H9 (cell line): ENCODE measurements around the gene KIF2C. TPM values are rescaled to one million over a fixed set of nuclear protein-coding genes. Genes with fewer than 3 reads are reported as not detected.

Source experiments
- DNase-seq: peaks from one replicate; pipeline ENCODE4 v3.0.0-alpha.2; 2017
- H2AFZ ChIP-seq: one replicate; pipeline ENCODE4 v1.6.1; 2013; ENCODE audit warnings: mild to moderate bottlenecking, low read length, control low read depth, moderate library complexity
- H2AK5ac ChIP-seq: 2 replicates; pipeline ENCODE4 v1.6.1; 2013; ENCODE audit warnings: low read length, control low read depth, mixed read lengths; ENCODE audit not compliant: insufficient read length
- H2BK120ac ChIP-seq: one replicate; pipeline ENCODE4 v1.6.1; 2013; ENCODE audit warnings: low read depth, mild to moderate bottlenecking, low read length, control low read depth, inconsistent platforms; ENCODE audit not compliant: poor library complexity, severe bottlenecking
- H2BK12ac ChIP-seq: 2 replicates; pipeline ENCODE4 v1.6.1; 2013; ENCODE audit warnings: low read length, control low read depth, mixed read lengths, low read depth; ENCODE audit not compliant: insufficient read length
- H2BK15ac ChIP-seq: 2 replicates; pipeline ENCODE4 v1.6.1; 2013; ENCODE audit warnings: low read depth, low read length, control low read depth
- H2BK20ac ChIP-seq: one replicate; pipeline ENCODE4 v1.6.1; 2013; ENCODE audit warnings: low read depth, mild to moderate bottlenecking, low read length, control low read depth, inconsistent platforms; ENCODE audit not compliant: poor library complexity, severe bottlenecking
- H2BK5ac ChIP-seq: 2 replicates; pipeline ENCODE4 v1.6.1; 2013; ENCODE audit warnings: low read length, control low read depth, mixed read lengths; ENCODE audit not compliant: insufficient read length
- H3K14ac ChIP-seq: 2 replicates; pipeline ENCODE4 v1.6.1; 2013; ENCODE audit warnings: low read length, control low read depth; ENCODE audit not compliant: insufficient read depth
- H3K18ac ChIP-seq: 2 replicates; pipeline ENCODE4 v1.6.1; 2013; ENCODE audit warnings: low read depth, mild to moderate bottlenecking, mixed read lengths, low read length, control low read depth; ENCODE audit not compliant: insufficient read length
- H3K23ac ChIP-seq: 2 replicates; pipeline ENCODE4 v1.6.1; 2013; ENCODE audit warnings: low read length, control low read depth, mixed read lengths, low read depth; ENCODE audit not compliant: insufficient read length
- H3K23me2 ChIP-seq: 2 replicates; pipeline ENCODE4 v1.6.1; 2013; ENCODE audit warnings: low read depth, mild to moderate bottlenecking, mixed read lengths, low read length, control low read depth; ENCODE audit not compliant: insufficient read length, poor library complexity, severe bottlenecking
- H3K27ac ChIP-seq: 2 replicates; pipeline ENCODE4 v1.5.1; 2013; ENCODE audit warnings: low read length, control low read depth, mixed read lengths, low read depth; ENCODE audit not compliant: insufficient read length
- H3K27me3 ChIP-seq: 2 replicates; pipeline ENCODE4 v1.6.1; 2013; ENCODE audit warnings: low read length, control low read depth, inconsistent platforms; ENCODE audit not compliant: insufficient read depth
- H3K4ac ChIP-seq: 2 replicates; pipeline ENCODE4 v1.6.1; 2013; ENCODE audit warnings: low read depth, mild to moderate bottlenecking, control low read depth, inconsistent platforms, low read length, moderate library complexity
- H3K4me1 ChIP-seq: 2 replicates; pipeline ENCODE4 v1.6.1; 2013; ENCODE audit warnings: low read length, control low read depth, inconsistent platforms; ENCODE audit not compliant: insufficient read depth
- H3K4me2 ChIP-seq: 2 replicates; pipeline ENCODE4 v1.6.1; 2013; ENCODE audit warnings: low read length, control low read depth, mixed read lengths; ENCODE audit not compliant: insufficient read length, insufficient read depth
- H3K56ac ChIP-seq: 2 replicates; pipeline ENCODE4 v1.6.1; 2013; ENCODE audit warnings: low read depth, mild to moderate bottlenecking, mixed read lengths, low read length, control low read depth; ENCODE audit not compliant: insufficient read length
- H3K79me1 ChIP-seq: 2 replicates; pipeline ENCODE4 v1.6.1; 2013; ENCODE audit warnings: low read depth, mild to moderate bottlenecking, moderate library complexity, low read length, control low read depth, inconsistent platforms; ENCODE audit not compliant: insufficient read depth, poor library complexity, severe bottlenecking
- H3K79me2 ChIP-seq: 2 replicates; pipeline ENCODE4 v1.6.1; 2013; ENCODE audit warnings: low read length, control low read depth, inconsistent platforms; ENCODE audit not compliant: insufficient read depth
- H3K9ac ChIP-seq: 2 replicates; pipeline ENCODE4 v1.6.1; 2013; ENCODE audit warnings: low read length, control low read depth, mixed read lengths; ENCODE audit not compliant: insufficient read length; ENCODE audit errors: extremely low read depth
- H3K9me3 ChIP-seq: one replicate; pipeline ENCODE4 v1.6.1; 2013; ENCODE audit warnings: low read depth, low read length, inconsistent platforms; ENCODE audit not compliant: control insufficient read depth
- H3T11ph ChIP-seq: one replicate; pipeline ENCODE4 v1.6.1; 2013; ENCODE audit warnings: mild to moderate bottlenecking, low read length, control low read depth, inconsistent platforms
- H4K20me1 ChIP-seq: one replicate; pipeline ENCODE4 v1.6.1; 2013; ENCODE audit not compliant: control insufficient read depth, insufficient read length, insufficient read depth
- H4K5ac ChIP-seq: 2 replicates; pipeline ENCODE4 v1.6.1; 2013; ENCODE audit warnings: low read depth, mild to moderate bottlenecking, mixed read lengths, low read length, control low read depth; ENCODE audit not compliant: insufficient read length
- H4K8ac ChIP-seq: replicated peaks from 2 replicates; pipeline ENCODE4 v1.6.1; 2013; ENCODE audit warnings: low read length, control low read depth, mixed read lengths, low read depth; ENCODE audit not compliant: insufficient read length
- H4K91ac ChIP-seq: 2 replicates; pipeline ENCODE4 v1.6.1; 2013; ENCODE audit warnings: low read depth, mild to moderate bottlenecking, moderate library complexity, mixed read lengths, low read length, control low read depth; ENCODE audit not compliant: insufficient read length
- H3K27ac Mint-ChIP-seq, 3 experiments: 2 replicates in 2 of 3; 3 replicates in 1 of 3; pipeline ENCODE4 v1.8.0; 2020 to 2021; ENCODE audit warnings: mixed read lengths in 3 of 3, mild to moderate bottlenecking in 1 of 3, moderate library complexity in 1 of 3
- H3K27me3 Mint-ChIP-seq: 2 replicates; pipeline ENCODE4 v1.8.0; 2021; ENCODE audit warnings: low read depth, mild to moderate bottlenecking, moderate library complexity, mixed read lengths
- H3K36me3 Mint-ChIP-seq, 3 experiments: 2 replicates in 2 of 3; 3 replicates in 1 of 3; pipeline ENCODE4 v1.8.0; 2020 to 2021; ENCODE audit warnings: low read depth in 3 of 3, mixed read lengths in 3 of 3; ENCODE audit not compliant: insufficient read depth in 1 of 3
- H3K4me1 Mint-ChIP-seq, 2 experiments: 2 replicates each; pipeline ENCODE4 v1.8.0; 2020; ENCODE audit warnings: mixed read lengths in 2 of 2
- H3K4me3 Mint-ChIP-seq, 2 experiments: 2 replicates in 1 of 2; 3 replicates in 1 of 2; pipeline ENCODE4 v1.8.0; 2020 to 2021; ENCODE audit warnings: mild to moderate bottlenecking in 2 of 2, mixed read lengths in 2 of 2, moderate library complexity in 1 of 2
- H3K9me3 Mint-ChIP-seq, 2 experiments: 2 replicates in 1 of 2; 3 replicates in 1 of 2; pipeline ENCODE4 v1.8.0; 2020; ENCODE audit warnings: mild to moderate bottlenecking in 2 of 2, mixed read lengths in 2 of 2, moderate library complexity in 1 of 2
- WGBS: extraction: QIAGEN DNeasy Blood & Tissue Kit; methylation state at CpG from one replicate; pipeline ENCODE4 v1.1.7; 2013; ENCODE audit warnings: missing lambda C conversion rate, low lambda C conversion rate, mixed read lengths; ENCODE audit not compliant: insufficient read length; ENCODE audit errors: extremely low coverage; 5-methylcytosine and 5-hydroxymethylcytosine counted together
- total RNA-seq: library from RNA; stranded (reverse); gene quantifications from 2 replicates; pipeline ENCODE4 v1.2.1, GENCODE V29; 2021
- TF ChIP-seq, protein P1 (sequence below): fragments of 200-600 bp; sonication (generic); conservative IDR thresholded peaks from 3 replicates; pipeline ENCODE4 v1.8.0; 2021; ENCODE audit warnings: antibody characterized with exemption, mild to moderate bottlenecking

Gene KIF2C
- total RNA-seq, 1 experiment from 2014 or later: 73.1 TPM

DNA sequence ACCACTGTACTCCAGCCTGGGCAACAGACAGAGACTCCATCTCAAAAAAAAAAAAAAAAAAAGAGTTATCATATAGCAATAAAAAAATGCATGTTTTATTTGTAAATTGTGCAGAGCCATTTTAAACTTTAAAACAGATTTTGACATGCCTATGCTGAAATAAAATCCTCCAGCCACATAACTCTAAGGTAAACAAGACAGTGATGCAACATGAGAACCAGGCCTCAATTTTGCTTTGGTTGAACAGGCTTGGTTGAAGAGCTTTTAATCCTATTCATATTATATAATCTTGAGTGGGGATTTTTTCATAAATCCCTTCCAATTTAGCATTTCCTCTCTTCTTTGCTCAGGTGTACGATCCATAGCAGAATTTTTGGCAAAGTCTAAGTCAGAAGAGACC is 39.1 kb upstream of the KIF2C start:
- Histone ChIP-seq H4K91ac (no peak overlapping the region), H3K9ac (no peak overlapping the region), H3K27ac (no peak overlapping the region), H3K23ac (no peak overlapping the region), H3K23me2 (no peaks in the 10 kb centered on the region), H2BK12ac (no peak overlapping the region), H3K18ac (no peak overlapping the region), H3K4ac (no peak overlapping the region), H2BK120ac (no peak overlapping the region), H4K20me1 (no peaks in the 10 kb centered on the region), H3K27me3 (no peaks in the 10 kb centered on the region), H3K9me3 (no peaks in the 10 kb centered on the region), H2BK5ac (no peak overlapping the region), H2AK5ac (no peak overlapping the region), H3K79me2 (no peaks in the 10 kb centered on the region), H2AFZ (no peak overlapping the region), H4K5ac (no peak overlapping the region), H2BK15ac (no peak overlapping the region), H3T11ph (no peak overlapping the region), H2BK20ac (no peak overlapping the region), H3K4me1 (no peaks in the 10 kb centered on the region), H3K79me1 (no peaks in the 10 kb centered on the region), H4K8ac (no peak overlapping the region), H3K14ac (no peak overlapping the region), H3K56ac (no peak overlapping the region), H3K4me2 (no peak overlapping the region)
- WGBS: no CpG with 5 or more reads among the region's 1 CpG
- no peak for DNase-seq
- Mint-ChIP-seq H3K27ac (no peak overlapping the region), H3K9me3 (no peaks in the 10 kb centered on the region), H3K36me3 (no peaks in the 10 kb centered on the region), H3K27me3 (peaks cover 5% of the 10 kb centered on the region), H3K4me1 (peaks cover 0 to 4% of the 10 kb centered on the region in 2 experiments; a peak in 2 of 4 replicates), H3K4me3 (no peak overlapping the region)
- TF ChIP-seq, protein P1, sequence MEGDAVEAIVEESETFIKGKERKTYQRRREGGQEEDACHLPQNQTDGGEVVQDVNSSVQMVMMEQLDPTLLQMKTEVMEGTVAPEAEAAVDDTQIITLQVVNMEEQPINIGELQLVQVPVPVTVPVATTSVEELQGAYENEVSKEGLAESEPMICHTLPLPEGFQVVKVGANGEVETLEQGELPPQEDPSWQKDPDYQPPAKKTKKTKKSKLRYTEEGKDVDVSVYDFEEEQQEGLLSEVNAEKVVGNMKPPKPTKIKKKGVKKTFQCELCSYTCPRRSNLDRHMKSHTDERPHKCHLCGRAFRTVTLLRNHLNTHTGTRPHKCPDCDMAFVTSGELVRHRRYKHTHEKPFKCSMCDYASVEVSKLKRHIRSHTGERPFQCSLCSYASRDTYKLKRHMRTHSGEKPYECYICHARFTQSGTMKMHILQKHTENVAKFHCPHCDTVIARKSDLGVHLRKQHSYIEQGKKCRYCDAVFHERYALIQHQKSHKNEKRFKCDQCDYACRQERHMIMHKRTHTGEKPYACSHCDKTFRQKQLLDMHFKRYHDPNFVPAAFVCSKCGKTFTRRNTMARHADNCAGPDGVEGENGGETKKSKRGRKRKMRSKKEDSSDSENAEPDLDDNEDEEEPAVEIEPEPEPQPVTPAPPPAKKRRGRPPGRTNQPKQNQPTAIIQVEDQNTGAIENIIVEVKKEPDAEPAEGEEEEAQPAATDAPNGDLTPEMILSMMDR: no peak
